HG03439 (cell line): ENCODE measurements around the gene BDNF.
"Not testable (repeated sequence)": the region's sequence is repeated elsewhere in the genome, so short reads cannot be mapped to it uniquely, and the experiment has no call there.

Source experiments
- ATAC-seq: cut with Tn5 transposase; IDR thresholded peaks from one replicate; pipeline ENCODE4 v1.9.1; 2021; ENCODE audit warnings: mild to moderate bottlenecking, moderate library complexity; ENCODE audit not compliant: unreplicated experiment

Gene BDNF

GRCh38 chr11:27700351-27701301 is at the start of gene BDNF:
Gene BDNF, minus strand, starts transcription at chr11:27700455. Its CDS starts 41,891 bp downstream, at chr11:27658564.
- ATAC-seq, result no peak

- ATAC-seq, result no peak
Observed at GRCh38 chr11:27740362-27741013, 40.2 kb upstream of the BDNF start.

GRCh38 chr11:27735281-27735680 is 35.0 kb upstream of the BDNF start:
- ATAC-seq, result no peak

DNA sequence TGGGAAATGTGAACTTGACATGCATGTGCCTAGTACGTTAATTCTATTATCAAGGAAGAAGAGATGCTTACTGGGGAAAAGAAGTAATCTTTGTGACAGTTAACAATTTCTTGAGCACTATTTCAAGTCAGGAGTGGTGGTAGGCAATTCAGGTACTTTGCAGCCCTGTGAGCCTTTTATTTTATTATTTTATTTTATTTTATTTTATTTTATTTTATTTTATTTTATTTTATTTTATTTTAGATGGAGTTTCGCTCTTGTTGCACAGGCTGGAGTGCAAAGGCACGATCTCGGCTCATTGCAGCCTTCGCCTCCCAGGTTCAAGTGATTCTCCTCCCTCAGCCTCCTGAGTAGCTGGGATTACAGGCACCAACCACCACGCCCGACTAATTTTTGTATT is 31.5 kb upstream of the BDNF start:
- not testable (repeated sequence) for ATAC-seq

GRCh38 chr11:27726981-27727380 is 26.7 kb upstream of the BDNF start:
- no peak for ATAC-seq

- no peak for ATAC-seq
Observed at GRCh38 chr11:27723687-27724086, 23.4 kb upstream of the BDNF start.

DNA sequence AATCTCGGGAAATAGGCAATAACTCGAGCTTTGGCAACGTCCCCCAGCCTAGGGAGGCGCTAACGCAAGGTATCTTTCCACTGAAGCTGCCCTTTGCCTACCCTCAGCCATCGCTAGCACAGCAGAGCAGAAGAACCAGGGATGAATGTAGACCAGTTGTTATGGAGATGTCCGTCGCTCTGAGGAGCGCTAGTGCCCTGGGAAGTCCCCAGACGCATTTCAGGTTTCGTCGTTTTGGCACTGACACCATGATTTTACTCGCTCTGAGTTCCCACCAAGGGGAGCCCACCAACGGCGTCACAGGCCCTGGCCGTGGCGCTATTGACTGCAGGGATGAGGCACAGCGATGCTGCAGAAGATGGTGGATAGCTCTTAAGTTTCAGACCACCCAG is 22.7 kb upstream of the BDNF start:
- no peak for ATAC-seq

DNA sequence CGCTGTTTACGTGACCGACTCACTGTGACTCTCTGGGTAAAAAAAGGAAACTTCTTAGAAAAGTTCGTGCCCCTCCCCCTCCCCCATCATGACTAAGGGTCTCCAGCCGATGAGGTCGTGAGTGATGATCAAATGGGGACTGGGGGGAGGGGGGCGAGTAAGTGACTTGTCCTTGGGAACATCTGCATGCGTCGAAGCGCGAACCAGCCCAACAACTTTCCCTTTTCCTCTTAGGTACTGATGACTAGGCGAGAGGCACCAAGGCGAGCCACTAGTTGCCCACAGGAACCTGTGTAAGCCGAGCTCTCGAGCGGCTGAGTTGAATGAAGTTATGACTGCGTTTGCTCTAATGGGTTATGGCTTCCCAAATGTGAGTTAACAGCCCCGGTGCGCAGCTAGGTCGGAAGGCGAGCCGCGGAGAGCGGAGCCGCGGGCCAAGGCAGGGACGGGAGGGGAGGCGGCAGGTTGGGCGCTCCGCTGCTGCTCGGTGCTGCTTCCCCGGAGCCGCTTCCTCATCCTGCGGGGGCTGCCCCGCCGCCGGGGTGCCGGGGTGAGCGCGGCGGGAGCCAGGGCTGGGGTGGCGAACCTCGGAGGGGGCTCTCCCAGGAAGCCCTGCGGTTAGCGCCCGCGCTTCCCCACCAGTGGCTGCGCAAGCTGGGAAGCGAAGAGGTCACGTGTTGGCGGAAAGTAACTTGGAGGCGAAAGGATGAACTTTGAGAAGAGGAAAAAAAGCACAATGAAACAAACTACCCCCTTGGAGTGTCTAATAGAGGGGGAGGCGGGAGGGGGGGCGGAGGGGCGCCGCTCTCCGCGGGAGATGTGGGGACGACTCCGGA is 22.1 kb upstream of the BDNF start:
- ATAC-seq, result no peak

- no peak for ATAC-seq
Observed at GRCh38 chr11:27721264-27722116, 21.2 kb upstream of the BDNF start.

GRCh38 chr11:27720277-27720830 is 20.1 kb upstream of the BDNF start:
- no peak for ATAC-seq

- ATAC-seq, result no peak
Observed at GRCh38 chr11:27719546-27719925, 19.3 kb upstream of the BDNF start.

- ATAC-seq, result no peak
Observed at GRCh38 chr11:27718863-27719545, 18.7 kb upstream of the BDNF start.

DNA sequence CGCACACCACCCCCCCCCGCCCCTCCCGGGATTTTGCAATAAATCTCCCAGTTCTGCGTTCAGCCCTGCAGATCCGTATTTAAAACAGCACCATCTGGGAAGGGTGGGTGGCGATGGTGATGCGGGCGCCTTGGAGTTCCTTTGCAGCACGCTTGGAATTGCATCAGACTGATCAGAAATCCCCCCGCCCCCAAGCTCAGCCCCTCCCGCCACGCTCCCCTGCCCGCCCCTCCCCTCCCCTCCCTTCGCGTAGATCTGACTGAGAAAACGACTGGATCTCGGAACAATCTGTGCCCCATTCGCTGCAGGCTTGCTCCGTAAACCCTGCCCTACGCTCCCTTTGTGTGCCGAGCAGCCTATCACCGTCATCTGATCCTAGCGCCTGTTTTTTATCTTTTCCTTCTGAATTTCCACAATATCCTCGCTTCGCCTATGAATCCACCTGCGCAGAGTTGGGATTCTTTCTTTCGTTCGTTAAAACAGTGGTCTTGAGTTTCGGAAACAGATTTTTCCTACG is 18.1 kb upstream of the BDNF start:
- no peak for ATAC-seq

DNA sequence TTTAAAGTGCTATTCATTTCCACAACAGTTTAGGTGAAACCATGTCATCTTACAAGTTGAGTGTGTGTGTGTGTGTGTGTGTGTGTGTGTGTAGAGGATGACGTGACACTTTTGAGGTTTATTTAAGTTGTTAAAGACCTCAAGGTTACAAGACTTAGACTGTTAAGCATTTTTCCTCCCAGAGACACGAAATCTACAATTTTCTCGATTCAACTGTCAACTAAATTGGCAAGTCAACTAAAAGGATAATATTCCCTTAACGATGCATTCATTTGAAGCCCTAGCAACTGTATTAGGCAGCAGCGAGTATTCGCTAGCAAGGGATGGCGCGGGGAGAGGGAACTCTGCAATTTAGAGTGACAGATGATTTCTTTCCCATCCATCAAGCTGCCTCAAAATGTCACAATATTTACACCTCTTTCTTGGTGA is 17.6 kb upstream of the BDNF start:
- ATAC-seq, result no peak

GRCh38 chr11:27717377-27717776 is 17.1 kb upstream of the BDNF start:
- no peak for ATAC-seq

DNA sequence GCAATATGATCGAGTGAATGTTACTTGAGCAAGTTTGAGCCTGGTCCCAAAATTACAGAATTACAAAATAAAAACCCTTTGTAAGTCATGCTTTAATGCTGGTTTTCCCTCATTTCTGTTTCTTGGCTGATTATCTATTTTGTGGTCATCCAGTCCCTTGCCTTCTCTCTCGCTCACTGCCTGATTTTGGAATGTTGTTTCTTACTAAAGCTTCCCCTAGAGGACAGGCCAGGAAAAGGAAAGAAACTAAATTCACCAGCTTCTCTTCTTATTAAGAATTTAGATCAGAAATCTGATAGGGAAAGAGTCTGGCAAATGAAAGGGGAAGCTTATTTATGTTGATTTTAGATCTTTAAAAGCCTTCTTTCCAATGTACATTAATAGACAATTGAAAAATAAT is 16.6 kb upstream of the BDNF start:
- no peak for ATAC-seq

DNA sequence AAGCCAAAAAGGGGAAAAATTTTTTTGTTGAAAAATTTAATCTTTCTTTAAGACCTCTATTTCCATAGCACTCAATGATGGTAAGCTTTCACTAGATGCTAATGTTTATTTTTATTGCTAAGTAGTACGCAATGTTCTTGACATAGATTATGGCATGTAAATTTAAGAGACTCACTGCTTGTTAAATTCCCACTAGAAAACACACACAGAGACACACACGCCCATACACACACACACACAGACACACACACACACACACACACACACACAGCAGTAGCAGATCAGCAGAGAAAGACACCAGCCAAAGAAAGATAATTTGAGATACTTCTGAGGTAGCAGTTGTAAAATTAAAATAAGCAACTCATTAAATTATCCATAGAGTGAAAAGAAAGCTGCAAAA is 16.0 kb upstream of the BDNF start:
- ATAC-seq, result no peak

DNA sequence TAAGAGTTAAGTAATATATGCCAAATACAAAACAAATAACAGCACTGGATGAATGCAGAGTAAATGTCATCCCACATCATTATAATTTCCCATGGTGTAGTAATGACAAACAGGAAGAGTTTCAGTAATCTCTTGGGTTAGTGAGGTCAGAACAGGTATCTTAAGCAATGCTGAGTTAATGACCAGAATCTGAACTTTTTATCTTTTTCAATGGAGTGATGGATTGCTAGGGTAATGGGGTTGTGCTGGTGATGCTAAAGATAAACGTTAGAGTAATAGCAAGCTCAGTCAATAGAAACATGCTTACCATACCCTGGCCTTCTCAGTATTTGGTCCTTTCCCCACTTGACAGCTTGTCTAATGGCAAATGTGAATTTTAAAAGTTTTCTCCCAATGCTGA is 11.5 kb upstream of the BDNF start:
- ATAC-seq, result no peak

DNA sequence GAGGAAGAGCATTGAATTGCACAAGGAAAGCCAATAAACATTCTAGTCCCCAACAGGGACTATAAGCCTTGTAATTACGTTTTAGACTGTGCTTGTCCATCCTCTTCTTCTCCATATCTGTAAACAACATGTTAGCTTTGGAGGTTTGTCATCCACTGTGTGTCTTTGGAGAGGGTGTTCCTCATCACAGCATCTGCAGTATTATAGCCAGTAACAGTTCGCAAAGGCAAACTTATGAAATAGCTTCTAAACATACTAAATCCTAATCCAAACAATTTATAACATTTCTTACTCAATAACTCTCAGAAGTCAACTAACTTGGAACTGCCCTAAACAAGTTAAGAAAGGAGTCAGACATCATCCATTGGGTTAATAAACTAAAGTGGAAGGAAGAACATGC is 10.3 kb upstream of the BDNF start:
- no peak for ATAC-seq
